ENCODE results near the gene ZNF417.
A peak's percentile ranks its signal among the peaks of the same experiment; 100 is the strongest.
"Not testable (repeated sequence)": the region's sequence is repeated elsewhere in the genome, so short reads cannot be mapped to it uniquely, and the experiment has no call there.

ZNF417 gene

DNA sequence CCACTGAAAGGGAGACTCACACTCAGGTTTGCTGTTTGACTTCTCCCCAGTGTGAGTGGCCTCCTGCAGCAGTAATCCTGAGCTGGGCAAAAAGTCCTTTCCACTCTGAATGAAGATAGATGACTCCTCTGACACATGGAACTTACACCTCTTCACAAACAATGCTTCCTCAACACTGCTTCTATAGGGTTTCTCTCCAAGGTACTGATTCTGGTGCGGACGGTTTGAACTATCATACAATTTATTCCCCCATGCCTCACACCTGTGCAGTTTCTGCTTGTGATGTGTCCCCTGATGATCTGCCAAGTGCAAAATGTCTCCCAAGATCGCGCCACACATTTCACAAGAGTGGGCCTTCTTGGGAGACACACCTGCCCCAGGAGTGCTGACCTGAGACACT, 11.2 kb upstream of the ZNF417 start:
- DNase-seq = no peak
- Mint-ChIP-seq H3K4me3 (no peak overlapping the region), H3K27ac (no peak overlapping the region), H3K4me1 (ENCODE audit: low read depth in 2 of 2) (no peaks in the 10 kb centered on the region), H3K36me3 (ENCODE audit: insufficient read depth) (peaks cover 4% of the 10 kb centered on the region), H3K27me3 (no peaks in the 10 kb centered on the region), H3K9me3 (peaks cover 13 to 21% of the 10 kb centered on the region in 2 donors)
- ATAC-seq (replicated peaks) = no peak

GRCh38 chr19:57914531-57914930, 1.9 kb downstream of the ZNF417 start:
- Mint-ChIP-seq H3K36me3 (ENCODE audit: insufficient read depth) (peaks cover 34% of the 10 kb centered on the region), H3K27me3 (no peaks in the 10 kb centered on the region), H3K4me1 (ENCODE audit: low read depth in 2 of 2) (peaks cover 31 to 36% of the 10 kb centered on the region in 2 donors), H3K4me3 (peak overlapping the region; percentile 94 to 98), H3K27ac (peak overlapping the region in 1 of 2 donors; percentile 98), H3K9me3 (peaks cover 8 to 18% of the 10 kb centered on the region in 2 donors)
- DNase-seq (no peak), ATAC-seq (replicated peaks) (no peak)

DNA sequence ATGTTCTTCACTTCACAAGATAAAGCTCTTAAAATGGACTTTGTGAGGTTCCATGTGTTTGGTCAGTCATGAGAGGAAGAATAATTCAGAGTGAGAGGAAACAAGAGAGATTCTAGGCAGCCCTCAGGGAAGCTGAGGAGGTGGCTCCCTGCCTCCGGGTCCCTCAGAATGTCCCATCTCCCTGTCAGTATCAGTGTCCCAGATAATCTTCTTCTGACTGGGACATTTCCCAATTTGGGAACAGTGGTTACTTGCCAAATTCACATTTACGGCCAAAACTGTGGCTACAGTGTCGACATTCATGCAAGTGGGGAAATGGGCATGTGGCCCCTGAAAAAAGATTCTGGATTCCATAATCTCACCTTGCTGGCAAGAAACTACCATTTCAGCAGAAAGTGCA, 9.0 kb downstream of the ZNF417 start:
- peaks cover 25% of the 10 kb centered on the region for H3K36me3 Mint-ChIP-seq (ENCODE audit: insufficient read depth)
- no peaks in the 10 kb centered on the region for H3K27me3 Mint-ChIP-seq
- DNase-seq (no peak), ATAC-seq (replicated peaks) (no peak)
- H3K4me1 Mint-ChIP-seq (ENCODE audit: low read depth in 2 of 2) = peaks cover 4 to 12% of the 10 kb centered on the region in 2 donors
- H3K4me3 Mint-ChIP-seq = no peak overlapping the region
- no peak overlapping the region for H3K27ac Mint-ChIP-seq
- peaks cover 2 to 7% of the 10 kb centered on the region in 2 donors for H3K9me3 Mint-ChIP-seq

DNA sequence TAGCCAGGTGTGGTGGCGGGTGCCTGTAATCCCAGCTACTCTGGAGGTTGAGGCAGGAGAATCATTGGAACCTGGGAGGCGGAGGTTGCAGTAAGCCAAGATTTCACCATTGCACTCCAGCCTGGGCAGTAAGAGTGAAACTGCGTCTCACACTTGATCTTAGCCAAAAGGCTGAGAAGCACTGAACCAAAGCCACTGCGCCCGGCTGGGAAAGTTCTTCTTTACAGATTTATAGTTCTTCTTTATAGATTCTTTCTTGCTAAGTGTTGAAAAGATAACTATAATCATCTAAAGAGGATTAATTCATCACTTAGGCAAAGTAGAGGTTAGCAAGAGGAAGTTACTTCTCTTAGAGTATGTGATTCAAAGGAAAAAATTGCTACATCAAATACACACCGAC, 11.1 kb downstream of the ZNF417 start:
- no peak overlapping the region for H3K27ac Mint-ChIP-seq
- H3K9me3 Mint-ChIP-seq = peaks cover 2 to 7% of the 10 kb centered on the region in 2 donors
- H3K36me3 Mint-ChIP-seq (ENCODE audit: insufficient read depth) = peaks cover 10% of the 10 kb centered on the region
- no peak overlapping the region for H3K4me3 Mint-ChIP-seq
- H3K4me1 Mint-ChIP-seq (ENCODE audit: low read depth in 2 of 2) = peaks cover 0 to 8% of the 10 kb centered on the region in 2 donors
- ATAC-seq (replicated peaks) (no peak), DNase-seq (no peak)
- no peaks in the 10 kb centered on the region for H3K27me3 Mint-ChIP-seq

GRCh38 chr19:57903618-57904184, 12.7 kb downstream of the ZNF417 start:
- Mint-ChIP-seq H3K4me1 (ENCODE audit: low read depth in 2 of 2) (peaks cover 0 to 8% of the 10 kb centered on the region in 2 donors), H3K4me3 (no peak overlapping the region), H3K27ac (no peak overlapping the region), H3K27me3 (no peaks in the 10 kb centered on the region), H3K36me3 (ENCODE audit: insufficient read depth) (peaks cover 4% of the 10 kb centered on the region), H3K9me3 (peaks cover 2 to 7% of the 10 kb centered on the region in 2 donors)
- ATAC-seq (replicated peaks) (no peak), DNase-seq (no peak)

- H3K27me3 Mint-ChIP-seq = no peaks in the 10 kb centered on the region
- H3K4me3 Mint-ChIP-seq = no peak overlapping the region
- H3K36me3 Mint-ChIP-seq (ENCODE audit: insufficient read depth) = peaks cover 4% of the 10 kb centered on the region
- H3K27ac Mint-ChIP-seq = no peak overlapping the region
- H3K9me3 Mint-ChIP-seq = peaks cover 4 to 7% of the 10 kb centered on the region in 2 donors
- ATAC-seq (replicated peaks) (no peak), DNase-seq (no peak)
- peaks cover 0 to 8% of the 10 kb centered on the region in 2 donors for H3K4me1 Mint-ChIP-seq (ENCODE audit: low read depth in 2 of 2)
Measured at GRCh38 chr19:57900311-57900710, 16.1 kb downstream of the ZNF417 start.

GRCh38 chr19:57890706-57891105, 25.7 kb downstream of the ZNF417 start:
- Mint-ChIP-seq H3K36me3 (ENCODE audit: insufficient read depth) (peaks cover 10% of the 10 kb centered on the region), H3K9me3 (peaks cover 12 to 21% of the 10 kb centered on the region in 2 donors), H3K4me1 (ENCODE audit: low read depth in 2 of 2) (peaks cover 11 to 22% of the 10 kb centered on the region in 2 donors)
- H3K27ac Mint-ChIP-seq; H3K27me3 Mint-ChIP-seq; DNase-seq; ATAC-seq (replicated peaks); H3K4me3 Mint-ChIP-seq: not testable (repeated sequence)

GRCh38 chr19:57888560-57889231, 27.7 kb downstream of the ZNF417 start, which contains the start of gene ZNF814:
TSS of gene ZNF814 (minus strand) at chr19:57889037. CDS start at chr19:57888802, 235 bp downstream.
- Mint-ChIP-seq H3K9me3 (peaks cover 12 to 21% of the 10 kb centered on the region in 2 donors), H3K4me1 (ENCODE audit: low read depth in 2 of 2) (peaks cover 11 to 22% of the 10 kb centered on the region in 2 donors), H3K4me3 (peak within 1 kb of the TSS; percentile 91), H3K27ac (peak within 1 kb of the TSS; percentile 80 to 86), H3K36me3 (ENCODE audit: insufficient read depth) (peaks cover 10% of the 10 kb centered on the region), H3K27me3 (no peaks in the 10 kb centered on the region)
- ATAC-seq (replicated peaks) = peak; percentile 92
- peak; percentile 51 to 82 (median 60) for DNase-seq

DNA sequence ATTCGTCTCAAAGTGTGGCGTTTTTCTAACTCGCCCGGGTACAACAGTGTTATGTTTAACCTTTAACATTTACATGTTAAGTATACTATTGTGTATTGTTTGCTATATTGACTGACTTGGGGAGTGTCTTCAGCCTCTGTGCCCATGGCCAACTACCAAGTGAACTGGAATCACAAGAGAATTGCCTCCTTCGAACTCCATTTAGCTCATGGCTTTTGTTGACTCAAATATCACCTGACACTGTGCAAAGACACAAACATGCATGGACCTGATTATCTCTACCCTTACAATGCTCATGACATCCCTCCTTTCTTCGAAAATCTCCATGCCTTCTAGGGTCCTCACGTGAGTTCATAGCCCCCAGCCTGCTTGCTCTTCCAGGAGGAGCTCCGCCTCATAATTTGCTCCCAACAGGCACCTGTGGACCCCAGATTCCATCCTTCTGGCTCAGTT, 28.3 kb downstream of the ZNF417 start:
- no peak for ATAC-seq (replicated peaks)
- H3K9me3 Mint-ChIP-seq = peaks cover 12 to 21% of the 10 kb centered on the region in 2 donors
- H3K4me3 Mint-ChIP-seq = peak overlapping the region; percentile 91
- peaks cover 11 to 22% of the 10 kb centered on the region in 2 donors for H3K4me1 Mint-ChIP-seq (ENCODE audit: low read depth in 2 of 2)
- no peak for DNase-seq
- H3K27me3 Mint-ChIP-seq = no peaks in the 10 kb centered on the region
- peak overlapping the region; percentile 80 to 86 for H3K27ac Mint-ChIP-seq
- peaks cover 14% of the 10 kb centered on the region for H3K36me3 Mint-ChIP-seq (ENCODE audit: insufficient read depth)

- Mint-ChIP-seq H3K27ac (peak overlapping the region in 1 of 2 donors; percentile 80), H3K27me3 (no peaks in the 10 kb centered on the region), H3K36me3 (ENCODE audit: insufficient read depth) (peaks cover 19% of the 10 kb centered on the region), H3K4me3 (peak overlapping the region; percentile 91), H3K9me3 (peaks cover 12 to 21% of the 10 kb centered on the region in 2 donors), H3K4me1 (ENCODE audit: low read depth in 2 of 2) (peaks cover 11 to 26% of the 10 kb centered on the region in 2 donors)
- no peak for DNase-seq
- ATAC-seq (replicated peaks) = no peak
Measured at GRCh38 chr19:57887195-57887941, 29.0 kb downstream of the ZNF417 start.

- Mint-ChIP-seq H3K4me3 (no peak overlapping the region), H3K9me3 (peaks cover 9 to 21% of the 10 kb centered on the region in 2 donors), H3K4me1 (ENCODE audit: low read depth in 2 of 2) (peaks cover 11 to 26% of the 10 kb centered on the region in 2 donors), H3K27ac (no peak overlapping the region), H3K27me3 (no peaks in the 10 kb centered on the region), H3K36me3 (ENCODE audit: insufficient read depth) (peaks cover 19% of the 10 kb centered on the region)
- DNase-seq (no peak), ATAC-seq (replicated peaks) (no peak)
Measured at GRCh38 chr19:57886046-57886445, 30.3 kb downstream of the ZNF417 start.

DNA sequence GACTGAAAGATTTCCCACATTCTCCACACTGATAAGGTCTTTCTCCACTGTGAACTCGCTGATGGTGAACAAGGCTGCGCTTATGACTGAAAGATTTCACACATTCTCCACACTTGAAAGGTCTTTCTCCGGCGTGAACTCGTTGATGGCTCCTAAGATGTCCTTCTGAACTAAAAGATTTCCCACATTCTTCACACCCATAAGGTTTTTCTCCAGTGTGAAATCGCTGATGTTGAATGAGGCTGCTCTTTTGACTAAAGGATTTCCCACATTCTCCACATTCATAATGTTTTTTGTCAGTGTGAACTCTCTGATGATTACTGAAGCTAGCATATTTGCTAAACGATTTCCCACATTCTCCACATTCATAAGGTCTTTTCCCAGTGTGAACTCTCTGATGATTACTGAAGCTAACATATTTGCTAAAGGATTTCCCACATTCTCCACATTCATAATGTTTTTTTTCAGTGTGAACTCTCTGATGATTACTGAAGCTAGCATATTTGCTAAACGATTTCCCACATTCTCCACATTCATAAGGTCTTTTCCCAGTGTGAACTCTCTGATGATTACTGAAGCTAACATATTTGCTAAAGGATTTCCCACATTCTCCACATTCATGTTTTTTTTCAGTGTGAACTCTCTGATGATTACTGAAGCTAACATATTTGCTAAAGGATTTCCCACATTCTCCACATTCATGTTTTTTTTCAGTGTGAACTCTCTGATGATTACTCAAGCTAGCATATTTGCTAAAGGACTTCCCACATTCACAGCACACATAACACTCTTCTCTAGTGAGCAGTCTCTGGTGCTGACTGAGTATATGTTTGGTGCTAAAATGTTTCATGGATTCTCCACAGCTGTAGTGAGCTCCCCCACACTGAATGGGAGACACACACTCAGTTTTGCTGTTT, 42.3 kb downstream of the ZNF417 start:
- not testable (repeated sequence) for H3K27me3 Mint-ChIP-seq; H3K4me3 Mint-ChIP-seq; DNase-seq; ATAC-seq (replicated peaks); H3K4me1 Mint-ChIP-seq (ENCODE audit: low read depth in 2 of 2); H3K27ac Mint-ChIP-seq
- Mint-ChIP-seq H3K9me3 (peaks cover 0 to 19% of the 10 kb centered on the region in 2 donors), H3K36me3 (ENCODE audit: insufficient read depth) (peaks cover 25% of the 10 kb centered on the region)
